HL-60 (cell line): ENCODE measurements around the gene SETD6.
"Not testable (repeated sequence)": the region's sequence is repeated elsewhere in the genome, so short reads cannot be mapped to it uniquely, and the experiment has no call there.

ENCODE experiments used
- DNase-seq, 2 experiments: peaks; one replicate each; pipeline ENCODE4 v3.0.0-alpha.2; 2010 to 2020; ENCODE audit warnings: low read depth in 1 of 2, low spot score in 1 of 2
- H3K27ac ChIP-seq: fragments of 250-450 bp; sonication (Bioruptor Pico); replicated peaks from 2 replicates; pipeline ENCODE4 v1.5.1; 2020; ENCODE audit warnings: mild to moderate bottlenecking, moderate library complexity
- H3K27me3 ChIP-seq: fragments of 250-450 bp; sonication (Bioruptor Pico); 2 replicates; pipeline ENCODE4 v1.5.1; 2021; ENCODE audit warnings: mild to moderate bottlenecking, moderate library complexity; ENCODE audit not compliant: insufficient read depth, poor library complexity, severe bottlenecking
- H3K4me3 ChIP-seq: replicated peaks from 2 replicates; pipeline ENCODE4 v1.5.1; 2011; ENCODE audit warnings: mild to moderate bottlenecking, control low read depth, low read length; ENCODE audit not compliant: insufficient read depth
- CTCF ChIP-seq: IDR thresholded peaks from one replicate; pipeline ENCODE4 v1.5.1; 2011; ENCODE audit warnings: low read length, control low read depth, inconsistent platforms; ENCODE audit not compliant: insufficient read depth
- GABPA ChIP-seq: IDR thresholded peaks from 2 replicates; pipeline ENCODE4 v1.6.1; 2012; ENCODE audit warnings: low read depth
- POLR2AphosphoS5 ChIP-seq: IDR thresholded peaks from 2 replicates; pipeline ENCODE4 v1.6.1; 2012; ENCODE audit warnings: low read depth
- SPI1 ChIP-seq: IDR thresholded peaks from 2 replicates; pipeline ENCODE4 v1.6.1; 2012; ENCODE audit warnings: low read depth, mild to moderate bottlenecking, borderline replicate concordance
- TF ChIP-seq, protein P1 (sequence below): IDR thresholded peaks from 2 replicates; pipeline ENCODE4 v1.6.1; 2012; ENCODE audit warnings: low read depth; ENCODE audit not compliant: insufficient replicate concordance

The SETD6 gene

DNA sequence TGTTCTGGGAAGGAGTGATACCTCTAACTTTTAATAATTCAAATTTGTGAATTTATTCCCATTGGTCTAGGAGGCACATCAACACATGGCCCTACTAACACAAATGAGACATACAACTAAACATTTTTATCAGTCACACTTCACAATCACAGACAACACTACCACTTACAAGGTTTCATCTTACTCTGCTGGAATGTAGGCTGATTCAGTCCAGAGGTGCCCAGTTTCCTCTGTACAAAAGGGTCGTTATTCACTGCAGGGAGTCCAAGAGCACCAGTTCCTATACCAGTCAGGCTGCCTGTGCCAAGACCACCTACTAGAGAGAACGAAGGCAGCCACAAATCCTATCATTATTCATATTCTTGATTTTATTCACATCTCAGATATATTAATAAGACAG lies 41.4 kb downstream of the SETD6 start:
- H3K27me3 ChIP-seq, result no peaks in the 10 kb centered on the region
- no peak overlapping the region for H3K4me3 ChIP-seq
- DNase-seq, result no peak
- no peak overlapping the region for H3K27ac ChIP-seq
- no peak for TF ChIP-seq GABPA
- no peak for TF ChIP-seq POLR2AphosphoS5
- TF ChIP-seq SPI1, result no peak
- TF ChIP-seq, protein P1, sequence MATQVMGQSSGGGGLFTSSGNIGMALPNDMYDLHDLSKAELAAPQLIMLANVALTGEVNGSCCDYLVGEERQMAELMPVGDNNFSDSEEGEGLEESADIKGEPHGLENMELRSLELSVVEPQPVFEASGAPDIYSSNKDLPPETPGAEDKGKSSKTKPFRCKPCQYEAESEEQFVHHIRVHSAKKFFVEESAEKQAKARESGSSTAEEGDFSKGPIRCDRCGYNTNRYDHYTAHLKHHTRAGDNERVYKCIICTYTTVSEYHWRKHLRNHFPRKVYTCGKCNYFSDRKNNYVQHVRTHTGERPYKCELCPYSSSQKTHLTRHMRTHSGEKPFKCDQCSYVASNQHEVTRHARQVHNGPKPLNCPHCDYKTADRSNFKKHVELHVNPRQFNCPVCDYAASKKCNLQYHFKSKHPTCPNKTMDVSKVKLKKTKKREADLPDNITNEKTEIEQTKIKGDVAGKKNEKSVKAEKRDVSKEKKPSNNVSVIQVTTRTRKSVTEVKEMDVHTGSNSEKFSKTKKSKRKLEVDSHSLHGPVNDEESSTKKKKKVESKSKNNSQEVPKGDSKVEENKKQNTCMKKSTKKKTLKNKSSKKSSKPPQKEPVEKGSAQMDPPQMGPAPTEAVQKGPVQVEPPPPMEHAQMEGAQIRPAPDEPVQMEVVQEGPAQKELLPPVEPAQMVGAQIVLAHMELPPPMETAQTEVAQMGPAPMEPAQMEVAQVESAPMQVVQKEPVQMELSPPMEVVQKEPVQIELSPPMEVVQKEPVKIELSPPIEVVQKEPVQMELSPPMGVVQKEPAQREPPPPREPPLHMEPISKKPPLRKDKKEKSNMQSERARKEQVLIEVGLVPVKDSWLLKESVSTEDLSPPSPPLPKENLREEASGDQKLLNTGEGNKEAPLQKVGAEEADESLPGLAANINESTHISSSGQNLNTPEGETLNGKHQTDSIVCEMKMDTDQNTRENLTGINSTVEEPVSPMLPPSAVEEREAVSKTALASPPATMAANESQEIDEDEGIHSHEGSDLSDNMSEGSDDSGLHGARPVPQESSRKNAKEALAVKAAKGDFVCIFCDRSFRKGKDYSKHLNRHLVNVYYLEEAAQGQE, result no peak
- TF ChIP-seq CTCF, result no peak

DNA sequence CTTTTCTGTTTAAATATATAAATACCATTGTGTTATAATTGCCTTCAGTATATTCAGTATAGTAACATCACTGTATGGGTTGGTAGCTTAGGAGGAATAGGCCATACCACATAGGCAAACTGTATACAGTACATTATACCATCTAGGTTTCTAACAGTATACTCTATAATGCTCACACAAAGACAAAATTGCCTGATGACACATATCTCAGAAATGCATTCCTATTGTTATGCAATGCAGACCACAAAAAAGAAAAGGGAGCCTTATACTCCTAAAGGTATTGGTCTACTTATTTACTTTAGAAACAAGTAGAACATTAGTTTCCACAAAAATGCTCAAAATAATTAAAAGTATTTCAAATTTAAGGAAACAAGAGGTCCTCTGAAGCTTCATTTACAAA lies 47.9 kb downstream of the SETD6 start:
- no peak for TF ChIP-seq GABPA
- TF ChIP-seq POLR2AphosphoS5, result no peak
- no peak for TF ChIP-seq CTCF
- TF ChIP-seq, protein P1, result no peak
- no peak for TF ChIP-seq SPI1
- Histone ChIP-seq H3K27me3 (no peaks in the 10 kb centered on the region), H3K4me3 (no peak overlapping the region), H3K27ac (no peak overlapping the region)
- no peak for DNase-seq

- Histone ChIP-seq H3K4me3 (no peak overlapping the region), H3K27me3 (no peaks in the 10 kb centered on the region), H3K27ac (no peak overlapping the region)
- TF ChIP-seq SPI1 (no peak), CTCF (no peak), POLR2AphosphoS5 (no peak)
- peak in 1 of 2 experiments; percentile 15 for DNase-seq
These were observed 48.5 kb downstream of the SETD6 start for GRCh38 chr16:58563775-58564174.

- not testable (repeated sequence) for DNase-seq
These were observed 50.4 kb downstream of the SETD6 start for GRCh38 chr16:58565697-58566096.

More at GRCh38 chr16:58565697-58566096, 50.4 kb downstream of the SETD6 start:
- not testable (repeated sequence) for H3K27me3 ChIP-seq, H3K4me3 ChIP-seq, H3K27ac ChIP-seq
